Kidney epithelial cell (primary cell): ENCODE measurements around the gene TRPM3. TPM values are rescaled to one million over a fixed set of nuclear protein-coding genes. Genes with fewer than 3 reads are reported as not detected.

Experiments
- DNase-seq: peaks from one replicate; pipeline ENCODE4 v3.0.0-alpha.2; 2010; ENCODE audit warnings: low read depth
- H3K27me3 ChIP-seq: 2 replicates; pipeline ENCODE4 v1.6.0; 2011; ENCODE audit warnings: low read length; ENCODE audit not compliant: control insufficient read depth, insufficient read depth
- H3K36me3 ChIP-seq: 2 replicates; pipeline ENCODE4 v1.5.1; 2011; ENCODE audit warnings: low read length; ENCODE audit not compliant: control insufficient read depth, insufficient read depth
- H3K4me3 ChIP-seq: 2 replicates; pipeline ENCODE4 v1.5.1; 2011; ENCODE audit warnings: low read depth, mild to moderate bottlenecking, control low read depth, low read length
- total RNA-seq: library from RNA; depleted of rRNA; stranded (reverse); fragments of >200 nt; gene quantifications from 2 replicates; pipeline ENCODE4 v1.2.3, GENCODE V29; 2015
- TF ChIP-seq, protein P1 (sequence below): IDR thresholded peaks from 2 replicates; pipeline ENCODE4 v1.5.1; 2011; ENCODE audit warnings: mild to moderate bottlenecking, moderate library complexity, low read length, control low read depth, inconsistent platforms; ENCODE audit not compliant: insufficient read depth, poor library complexity, severe bottlenecking

The TRPM3 gene
- total RNA-seq, 1 donor from 2014 or later = not detected

DNA sequence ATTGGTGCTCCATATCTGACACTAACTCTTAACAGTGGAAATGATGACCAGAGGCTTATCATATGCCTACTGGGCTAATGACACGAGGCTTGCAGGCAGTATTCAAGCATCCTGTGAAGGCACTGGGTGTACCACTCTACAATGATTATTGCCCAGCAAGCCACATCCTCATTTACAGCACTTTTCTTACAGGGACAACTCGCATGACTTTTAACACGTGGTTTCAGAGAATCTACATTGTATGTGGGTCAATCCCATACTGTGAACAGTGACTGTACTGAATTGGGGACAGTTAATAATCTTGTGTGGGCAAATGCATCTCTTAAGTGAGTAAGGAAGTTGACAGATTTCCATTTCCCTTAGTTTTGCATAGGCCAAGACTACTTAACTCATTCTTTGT is 260.0 kb downstream of the TRPM3 start:
- Histone ChIP-seq H3K27me3 (no peaks in the 10 kb centered on the region), H3K4me3 (no peak overlapping the region), H3K36me3 (no peaks in the 10 kb centered on the region)
- DNase-seq = no peak
- TF ChIP-seq, protein P1, sequence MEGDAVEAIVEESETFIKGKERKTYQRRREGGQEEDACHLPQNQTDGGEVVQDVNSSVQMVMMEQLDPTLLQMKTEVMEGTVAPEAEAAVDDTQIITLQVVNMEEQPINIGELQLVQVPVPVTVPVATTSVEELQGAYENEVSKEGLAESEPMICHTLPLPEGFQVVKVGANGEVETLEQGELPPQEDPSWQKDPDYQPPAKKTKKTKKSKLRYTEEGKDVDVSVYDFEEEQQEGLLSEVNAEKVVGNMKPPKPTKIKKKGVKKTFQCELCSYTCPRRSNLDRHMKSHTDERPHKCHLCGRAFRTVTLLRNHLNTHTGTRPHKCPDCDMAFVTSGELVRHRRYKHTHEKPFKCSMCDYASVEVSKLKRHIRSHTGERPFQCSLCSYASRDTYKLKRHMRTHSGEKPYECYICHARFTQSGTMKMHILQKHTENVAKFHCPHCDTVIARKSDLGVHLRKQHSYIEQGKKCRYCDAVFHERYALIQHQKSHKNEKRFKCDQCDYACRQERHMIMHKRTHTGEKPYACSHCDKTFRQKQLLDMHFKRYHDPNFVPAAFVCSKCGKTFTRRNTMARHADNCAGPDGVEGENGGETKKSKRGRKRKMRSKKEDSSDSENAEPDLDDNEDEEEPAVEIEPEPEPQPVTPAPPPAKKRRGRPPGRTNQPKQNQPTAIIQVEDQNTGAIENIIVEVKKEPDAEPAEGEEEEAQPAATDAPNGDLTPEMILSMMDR = no peak

DNA sequence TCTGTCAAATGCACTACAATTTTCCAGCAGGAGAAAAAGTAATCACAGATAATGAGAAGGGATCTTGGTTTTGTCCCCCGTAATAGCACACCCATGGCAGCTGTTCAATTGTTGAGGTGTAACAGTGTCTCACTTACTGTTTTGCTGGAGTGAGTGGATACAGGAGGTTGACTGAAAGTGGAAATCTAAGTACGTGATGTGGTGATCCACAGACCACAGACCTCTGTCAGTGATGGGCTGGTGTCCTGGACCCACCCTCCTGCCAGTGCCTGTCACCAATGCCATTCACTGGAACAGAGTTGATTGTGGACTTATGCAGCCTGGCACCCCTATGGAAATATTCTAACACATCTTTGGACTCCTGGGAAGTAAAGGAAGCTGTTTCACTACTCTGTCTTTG is 261.7 kb downstream of the TRPM3 start:
- TF ChIP-seq, protein P1 = no peak
- Histone ChIP-seq H3K36me3 (no peaks in the 10 kb centered on the region), H3K4me3 (no peak overlapping the region), H3K27me3 (no peaks in the 10 kb centered on the region)
- DNase-seq = no peak

DNA sequence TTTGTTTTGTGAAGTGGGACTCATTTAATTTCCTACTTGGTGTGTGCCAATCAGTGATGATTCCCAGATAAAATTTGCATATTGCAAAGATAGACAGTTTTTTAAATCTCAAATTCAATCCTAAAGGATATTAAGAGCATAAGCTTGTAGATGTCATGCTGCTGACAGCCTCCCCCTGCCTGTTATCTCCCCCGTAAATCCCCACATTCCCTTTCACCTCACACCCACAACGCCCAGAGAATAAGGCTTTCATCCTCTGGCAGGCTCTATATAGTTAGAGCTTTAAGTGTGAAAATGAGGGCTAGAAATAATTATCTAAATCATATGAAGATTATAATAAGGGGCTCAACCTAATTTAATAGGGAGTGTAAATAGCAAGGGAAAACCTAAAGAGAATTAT is 265.0 kb downstream of the TRPM3 start:
- Histone ChIP-seq H3K36me3 (no peaks in the 10 kb centered on the region), H3K4me3 (no peak overlapping the region), H3K27me3 (no peaks in the 10 kb centered on the region)
- TF ChIP-seq, protein P1 = no peak
- DNase-seq = no peak

DNA sequence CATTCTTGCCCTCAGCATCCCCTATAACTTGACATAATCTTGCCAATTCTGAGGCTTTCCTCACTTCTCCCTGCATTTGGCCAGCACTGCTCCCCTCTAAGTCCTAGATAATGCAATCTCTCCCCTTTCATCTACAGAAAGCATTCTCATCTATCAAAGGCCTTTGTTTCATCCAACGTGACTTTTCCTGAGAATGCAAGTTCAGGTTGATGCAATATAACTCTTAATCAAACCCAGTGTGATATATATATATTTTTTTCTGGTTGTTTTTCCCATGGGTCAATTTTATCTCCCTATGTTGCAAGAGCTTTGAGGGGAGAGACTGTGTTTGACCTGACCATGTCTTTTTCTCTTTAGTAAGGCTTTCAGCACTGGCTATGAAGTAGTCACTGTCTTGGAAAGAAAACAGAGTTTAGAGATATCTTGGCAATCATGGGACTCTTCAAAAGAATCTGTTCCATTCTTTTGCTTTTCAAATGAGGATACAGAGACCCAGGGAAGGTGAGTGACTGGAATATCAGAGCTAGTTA is 268.6 kb downstream of the TRPM3 start:
- Histone ChIP-seq H3K4me3 (no peak overlapping the region), H3K36me3 (no peaks in the 10 kb centered on the region), H3K27me3 (no peaks in the 10 kb centered on the region)
- TF ChIP-seq, protein P1 = no peak
- DNase-seq = no peak

DNA sequence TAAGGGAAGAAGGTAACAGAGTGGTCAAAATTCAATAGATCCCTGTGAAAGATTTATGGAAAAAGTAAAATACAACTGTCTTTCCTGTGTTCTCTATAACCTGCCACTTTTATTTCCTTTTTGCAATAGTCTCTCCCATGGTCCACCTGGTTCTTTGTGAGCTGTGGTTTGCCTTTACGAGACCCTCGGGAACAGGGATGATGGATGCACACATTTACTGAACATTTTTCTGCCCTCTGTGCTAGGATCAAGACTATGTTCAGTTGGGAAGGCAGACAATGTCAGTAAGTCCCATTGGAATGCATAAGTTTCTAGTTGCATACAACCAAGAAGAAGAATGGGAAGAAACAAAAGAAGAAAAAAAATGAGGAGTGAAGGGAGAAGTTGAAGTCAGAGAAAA is 281.2 kb downstream of the TRPM3 start:
- DNase-seq = no peak
- TF ChIP-seq, protein P1 = no peak
- H3K4me3 ChIP-seq = no peak overlapping the region
- no peaks in the 10 kb centered on the region for H3K27me3 ChIP-seq
- H3K36me3 ChIP-seq = no peaks in the 10 kb centered on the region

DNA sequence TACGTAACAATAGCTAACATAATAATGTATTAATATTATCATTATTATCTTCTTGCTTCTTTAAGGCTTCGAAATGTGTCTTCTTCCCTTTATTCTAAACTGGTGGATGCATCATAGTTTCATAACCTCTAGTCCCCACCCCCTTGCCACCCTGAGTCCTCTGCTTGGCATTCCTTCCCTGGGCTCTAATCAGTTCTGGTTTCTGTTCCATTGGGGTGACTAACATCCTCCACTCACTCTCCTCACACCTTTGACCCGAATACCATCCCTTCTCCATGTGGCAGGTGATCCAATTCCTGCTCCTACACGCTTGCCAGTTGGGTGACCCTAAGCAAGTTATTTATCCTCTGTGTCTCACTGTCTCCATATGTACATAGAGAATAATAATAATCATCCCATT is 286.1 kb downstream of the TRPM3 start:
- Histone ChIP-seq H3K27me3 (no peaks in the 10 kb centered on the region), H3K4me3 (no peak overlapping the region), H3K36me3 (no peaks in the 10 kb centered on the region)
- TF ChIP-seq, protein P1 = no peak
- no peak for DNase-seq
